HG03060 (cell line): ENCODE measurements around the gene MXI1.

Experiments used
- ATAC-seq: cut with Tn5 transposase; IDR thresholded peaks from one replicate; pipeline ENCODE4 v1.9.1; 2021; ENCODE audit warnings: low read depth, moderate number of reproducible peaks; ENCODE audit not compliant: unreplicated experiment

Gene MXI1

GRCh38 chr10:110212119-110213006 lies 5.0 kb downstream of the MXI1 start:
- no peak for ATAC-seq

- no peak for ATAC-seq
Measured at GRCh38 chr10:110214371-110214826, 7.0 kb downstream of the MXI1 start.

GRCh38 chr10:110215286-110216170 lies 8.1 kb downstream of the MXI1 start:
- no peak for ATAC-seq

DNA sequence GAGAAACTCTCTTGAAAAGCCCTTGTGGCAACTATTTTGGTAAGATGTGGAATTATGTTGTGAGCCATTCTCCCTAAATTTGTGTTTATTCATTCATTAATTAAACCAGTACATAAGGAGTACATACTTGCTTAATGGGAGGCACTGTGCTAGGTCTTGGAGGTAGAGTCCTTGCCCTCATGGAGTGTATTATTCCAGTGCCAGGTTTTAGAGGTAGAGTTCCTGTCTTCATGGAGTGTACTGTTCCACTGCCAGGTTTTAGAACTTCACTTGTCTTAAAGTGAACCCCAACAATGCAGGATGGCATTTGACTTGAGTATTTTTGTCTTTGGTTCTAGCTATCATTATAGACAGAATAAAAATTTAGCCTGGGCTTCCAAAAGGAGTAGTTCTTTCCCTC lies 8.8 kb downstream of the MXI1 start:
- ATAC-seq = no peak

GRCh38 chr10:110216942-110217661 lies 9.7 kb downstream of the MXI1 start:
- ATAC-seq = no peak

DNA sequence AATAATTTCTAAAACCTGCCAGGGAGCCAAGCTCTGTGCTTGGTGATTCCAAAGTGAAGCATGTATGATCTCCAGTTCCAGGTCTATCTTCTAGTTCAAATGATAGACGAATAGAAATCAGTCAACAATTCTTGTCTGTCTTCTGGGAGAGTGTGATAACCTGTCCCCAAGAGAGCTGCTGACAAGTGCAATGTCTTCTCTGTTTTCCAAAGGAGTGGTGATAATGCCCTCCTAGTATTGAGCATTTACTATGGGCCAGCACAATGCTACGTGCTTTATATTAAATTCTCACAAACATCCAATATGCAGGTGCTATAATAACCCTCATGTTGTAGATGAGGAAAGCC lies 10.2 kb downstream of the MXI1 start:
- no peak for ATAC-seq

DNA sequence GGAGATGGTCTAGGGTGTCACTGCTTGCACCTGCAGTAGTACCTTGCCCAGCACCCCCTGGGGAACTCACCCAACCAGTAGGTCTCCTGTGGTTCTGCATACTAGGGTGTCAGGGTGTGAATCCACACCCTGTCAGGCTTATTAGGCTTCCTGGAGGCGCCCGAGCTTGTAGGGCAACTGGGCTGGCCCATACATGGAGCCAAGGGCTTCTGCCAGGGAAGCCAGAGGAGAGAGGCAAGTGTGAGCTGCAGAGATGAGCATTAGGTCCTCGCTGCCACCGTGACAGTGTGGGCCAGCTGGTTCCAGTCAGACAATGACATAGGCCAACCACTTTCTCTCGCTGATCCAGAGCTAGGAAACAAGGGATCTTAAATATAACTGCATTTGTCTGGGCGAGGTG lies 11.2 kb downstream of the MXI1 start:
- no peak for ATAC-seq

- no peak for ATAC-seq
Measured at GRCh38 chr10:110219884-110220283, 12.5 kb downstream of the MXI1 start.

- no peak for ATAC-seq
Measured at GRCh38 chr10:110220398-110220797, 13.0 kb downstream of the MXI1 start.

DNA sequence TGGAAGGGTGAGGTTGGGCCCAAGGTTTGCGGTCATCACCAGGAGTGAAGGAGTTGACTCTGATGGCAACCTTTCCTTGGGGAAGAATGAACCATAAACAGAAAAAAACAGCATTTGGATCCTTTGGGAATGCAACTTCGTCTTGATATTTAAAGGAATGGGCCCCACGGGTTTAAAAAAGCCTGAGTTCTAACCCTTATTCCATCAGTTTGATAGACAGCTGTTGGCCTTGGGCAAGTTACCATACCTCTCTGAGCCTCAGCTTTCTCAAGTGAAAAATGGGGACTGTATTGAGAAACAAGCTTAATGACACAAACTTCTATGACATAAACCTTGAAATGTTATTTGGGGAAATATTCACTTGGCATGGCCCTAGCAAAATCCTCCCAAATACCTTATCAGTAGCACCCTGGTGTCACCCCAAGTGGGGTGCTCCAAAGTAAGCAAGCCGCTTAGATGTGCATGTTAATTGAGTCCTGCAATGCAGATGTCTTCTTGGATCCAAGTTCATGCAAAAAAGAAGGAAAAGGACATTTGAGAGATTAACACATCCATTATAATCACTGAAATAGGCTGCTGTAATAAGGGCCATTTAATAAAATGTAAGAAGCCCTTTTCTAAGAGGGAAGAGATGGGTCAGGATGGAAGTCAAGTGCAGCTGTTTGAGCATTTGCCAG lies 13.8 kb downstream of the MXI1 start:
- ATAC-seq = no peak

GRCh38 chr10:110221721-110222261 lies 14.4 kb downstream of the MXI1 start:
- peak; percentile 52 for ATAC-seq

- ATAC-seq = no peak
Measured at GRCh38 chr10:110222641-110223297, 15.4 kb downstream of the MXI1 start.

DNA sequence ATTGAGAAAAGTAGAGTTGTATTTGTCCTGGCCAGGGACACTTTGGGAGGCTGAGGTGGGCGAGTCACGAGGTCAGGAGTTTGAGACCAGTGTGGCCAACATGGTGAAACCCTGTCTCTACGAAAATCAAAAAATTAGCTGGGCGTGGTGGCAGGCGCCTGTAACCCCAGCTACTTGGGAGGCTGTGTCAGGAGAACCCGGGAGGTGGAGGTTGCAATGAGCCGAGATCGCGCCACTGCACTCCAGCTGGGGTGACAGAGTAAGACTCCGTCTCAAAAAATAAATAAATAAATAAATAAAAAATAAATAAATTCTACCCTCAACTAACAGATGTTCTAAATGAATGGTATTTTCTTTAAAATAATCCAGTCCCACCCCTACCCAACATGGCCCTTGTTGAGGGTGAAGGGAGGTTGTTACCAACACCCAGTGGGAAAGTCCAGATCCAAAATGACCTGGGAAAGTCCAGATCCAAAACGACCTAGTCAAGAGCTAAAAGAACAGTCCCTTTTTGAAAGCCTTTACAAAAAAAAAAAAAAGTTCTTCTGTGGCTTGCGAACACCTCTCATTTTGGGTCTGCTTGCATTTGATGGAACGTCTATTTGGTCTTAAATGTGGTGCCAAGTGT lies 16.0 kb downstream of the MXI1 start:
- ATAC-seq = no peak

DNA sequence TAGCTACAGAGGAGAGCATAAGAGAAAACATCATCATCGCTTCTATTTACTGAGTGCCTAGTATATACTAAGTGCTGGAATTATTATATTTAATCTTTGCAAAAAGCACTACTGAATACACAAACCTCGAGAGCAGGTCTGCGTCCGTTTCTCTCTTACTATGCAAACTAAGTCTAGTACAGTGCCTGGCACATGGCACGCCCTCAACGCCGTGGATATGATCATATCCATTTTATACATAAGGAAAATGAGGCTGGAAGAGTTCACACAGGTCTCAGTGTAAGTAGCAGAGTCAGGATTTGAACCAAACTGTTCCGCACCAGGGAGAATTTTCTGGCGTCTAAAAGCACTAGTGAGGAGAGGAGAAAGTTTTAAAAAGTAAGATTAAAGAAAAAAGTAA lies 17.6 kb downstream of the MXI1 start:
- no peak for ATAC-seq

DNA sequence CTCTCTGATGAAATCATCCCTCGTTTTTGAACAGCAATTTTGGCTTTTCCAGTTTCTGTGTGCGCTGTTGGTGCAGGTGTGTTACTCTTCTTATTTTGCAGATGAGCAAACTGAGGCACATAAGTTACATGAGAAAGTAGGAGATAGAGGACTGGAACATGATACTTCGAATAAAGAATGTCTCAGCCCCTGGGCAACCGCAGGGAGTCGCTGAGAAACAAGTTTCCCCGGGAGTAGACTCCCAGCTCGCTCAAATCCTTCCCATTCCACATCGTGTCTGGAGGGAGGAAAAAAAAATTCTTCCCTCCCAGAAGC lies 18.0 kb downstream of the MXI1 start:
- no peak for ATAC-seq

GRCh38 chr10:110225756-110226542 lies 18.5 kb downstream of the MXI1 start:
- ATAC-seq = peak; percentile 65

- ATAC-seq = no peak
Measured at GRCh38 chr10:110226543-110226925, 19.1 kb downstream of the MXI1 start.

GRCh38 chr10:110226926-110227641 lies 19.7 kb downstream of the MXI1 start:
- ATAC-seq = no peak
